HEK293T (cell line): ENCODE measurements around the gene ARHGAP32.

Source experiments
- CTCF ChIA-PET: fragments of 350-600 bp; formaldehyde crosslinking; extraction: SDS; loops from one replicate; lab custom pipeline; 2021; ENCODE audit warnings: antibody characterized with exemption, inconsistent platforms; lab: Yijun Ruan, JAX
- POLR2A ChIA-PET: fragments of 350-600 bp; formaldehyde crosslinking; extraction: SDS; loops from one replicate; lab custom pipeline; 2020; ENCODE audit warnings: antibody characterized with exemption, inconsistent platforms; lab: Yijun Ruan, JAX
- DNase-seq: peaks from one replicate; pipeline ENCODE4 v3.0.0; 2012; ENCODE audit warnings: mixed read lengths; ENCODE audit errors: extremely low spot score
- ARNT ChIP-seq: fragments of 450-650 bp; IDR thresholded peaks from 2 replicates; pipeline ENCODE4 v1.6.1; 2017; ENCODE audit warnings: mild to moderate bottlenecking
- BHLHE40 ChIP-seq: fragments of 450-650 bp; IDR thresholded peaks from 2 replicates; pipeline ENCODE4 v1.6.1; 2016; ENCODE audit warnings: mild to moderate bottlenecking, moderate library complexity, borderline replicate concordance
- CTBP1 ChIP-seq: fragments of 450-650 bp; IDR thresholded peaks from 2 replicates; pipeline ENCODE4 v1.6.1; 2016; ENCODE audit warnings: borderline replicate concordance
- ELF4 ChIP-seq: fragments of 450-650 bp; IDR thresholded peaks from 2 replicates; pipeline ENCODE4 v1.6.1; 2017; ENCODE audit warnings: antibody characterized with exemption
- FOXA1 ChIP-seq: fragments of 450-650 bp; IDR thresholded peaks from 2 replicates; pipeline ENCODE4 v1.6.1; 2016; ENCODE audit warnings: mild to moderate bottlenecking
- FOXK2 ChIP-seq: fragments of 450-650 bp; IDR thresholded peaks from 2 replicates; pipeline ENCODE4 v1.6.1; 2016; ENCODE audit warnings: mild to moderate bottlenecking
- FOXM1 ChIP-seq: fragments of 450-650 bp; IDR thresholded peaks from 2 replicates; pipeline ENCODE4 v1.6.1; 2017; ENCODE audit warnings: mild to moderate bottlenecking, borderline replicate concordance
- HDGF ChIP-seq: fragments of 450-650 bp; IDR thresholded peaks from 2 replicates; pipeline ENCODE4 v1.6.1; 2017; ENCODE audit warnings: antibody characterized with exemption, borderline replicate concordance
- L3MBTL2 ChIP-seq: fragments of 450-650 bp; conservative IDR thresholded peaks from 2 replicates; pipeline ENCODE4 v1.6.1; 2016; ENCODE audit warnings: mild to moderate bottlenecking
- LEF1 ChIP-seq: fragments of 450-650 bp; IDR thresholded peaks from 2 replicates; pipeline ENCODE4 v1.6.1; 2017; ENCODE audit warnings: mild to moderate bottlenecking, borderline replicate concordance
- NFRKB ChIP-seq: fragments of 450-650 bp; IDR thresholded peaks from 2 replicates; pipeline ENCODE4 v1.6.1; 2016; ENCODE audit warnings: mild to moderate bottlenecking, moderate library complexity
- PKNOX1 ChIP-seq: fragments of 450-650 bp; IDR thresholded peaks from 2 replicates; pipeline ENCODE4 v1.6.1; 2016
- SP1 ChIP-seq: fragments of 450-650 bp; IDR thresholded peaks from 2 replicates; pipeline ENCODE4 v1.6.1; 2017
- SUZ12 ChIP-seq: fragments of 450-650 bp; IDR thresholded peaks from 2 replicates; pipeline ENCODE4 v1.6.1; 2016; ENCODE audit warnings: mild to moderate bottlenecking
- TARDBP ChIP-seq: fragments of 450-650 bp; IDR thresholded peaks from 2 replicates; pipeline ENCODE4 v1.6.1; 2016
- ZNF384 ChIP-seq: fragments of 450-650 bp; IDR thresholded peaks from 2 replicates; pipeline ENCODE4 v1.6.1; 2016

The ARHGAP32 gene

GRCh38 chr11:128942817-128943427, 249.2 kb downstream of the ARHGAP32 start, which contains the start of gene TP53AIP1:
Gene TP53AIP1 (minus strand): TSS chr11:128942871. CDS start chr11:128937818, 5,053 bp downstream.
- ChIA-PET CTCF (interaction anchor here (0.5 to 2.6 kb wide), 3 partner anchors 14 to 61 kb away, joined by 3 to 10 read pairs (median 4); no protein-coding TSS in a partner anchor), POLR2A (no interaction called here)
- TF ChIP-seq PKNOX1, result no peak
- TF ChIP-seq ARNT, result no peak
- no peak for TF ChIP-seq HDGF
- TF ChIP-seq FOXK2, result no peak
- TF ChIP-seq SUZ12, result no peak
- no peak for TF ChIP-seq ZNF384
- TF ChIP-seq SP1, result no peak
- no peak for TF ChIP-seq L3MBTL2
- no peak for TF ChIP-seq TARDBP
- TF ChIP-seq LEF1, result no peak
- TF ChIP-seq BHLHE40, result no peak
- TF ChIP-seq CTBP1, result no peak
- TF ChIP-seq FOXM1, result no peak
- no peak for TF ChIP-seq NFRKB
- TF ChIP-seq ELF4, result no peak
- TF ChIP-seq FOXA1, result no peak
- no peak for DNase-seq

GRCh38 chr11:128942272-128942612, 249.9 kb downstream of the ARHGAP32 start:
- no peak for DNase-seq
- TF ChIP-seq LEF1 (no peak), FOXA1 (no peak), ARNT (no peak), ELF4 (no peak), PKNOX1 (no peak), FOXK2 (no peak), ZNF384 (no peak), BHLHE40 (no peak), SP1 (no peak)
- ChIA-PET CTCF (interaction anchor here (1.1 to 1.2 kb wide), 2 partner anchors 14 to 56 kb away, joined by 3 read pairs; no protein-coding TSS in a partner anchor), POLR2A (no interaction called here)

GRCh38 chr11:128941573-128942271, 250.4 kb downstream of the ARHGAP32 start:
- no peak for TF ChIP-seq PKNOX1
- TF ChIP-seq TARDBP, result no peak
- TF ChIP-seq SUZ12, result no peak
- TF ChIP-seq FOXK2, result no peak
- no peak for TF ChIP-seq CTBP1
- no peak for TF ChIP-seq HDGF
- TF ChIP-seq ELF4, result no peak
- no peak for TF ChIP-seq SP1
- no peak for TF ChIP-seq ARNT
- CTCF ChIA-PET, result interaction anchor here (0.6 to 1.2 kb wide), 3 partner anchors 15 to 222 kb away, joined by 3 read pairs; no protein-coding TSS in a partner anchor
- POLR2A ChIA-PET, result no interaction called here
- DNase-seq, result no peak

DNA sequence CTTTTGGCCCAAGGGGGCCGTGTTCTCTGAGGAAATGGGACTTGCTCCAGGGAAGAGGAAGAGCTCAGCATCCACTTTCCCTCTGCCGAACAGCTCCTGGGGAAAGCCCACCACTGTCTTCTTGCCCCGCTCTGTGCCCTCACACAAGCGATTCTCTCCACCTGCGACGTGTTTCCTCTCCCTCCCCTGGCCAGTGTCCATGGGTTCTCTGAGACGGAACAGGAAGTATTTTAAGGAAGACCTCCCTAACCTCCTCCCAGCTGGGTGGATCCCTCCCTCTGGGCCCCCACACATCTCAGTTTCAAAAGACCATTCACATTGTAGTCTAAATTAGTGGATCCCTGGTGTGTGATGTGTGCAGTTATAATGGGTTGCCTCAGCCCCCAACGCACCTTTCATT, 251.0 kb downstream of the ARHGAP32 start:
- POLR2A ChIA-PET, result no interaction called here
- CTCF ChIA-PET, result interaction anchor here (0.6 to 1.2 kb wide), 2 partner anchors 55 to 222 kb away, joined by 3 read pairs; no protein-coding TSS in a partner anchor
- TF ChIP-seq FOXM1 (no peak), SUZ12 (no peak), LEF1 (no peak), BHLHE40 (no peak), CTBP1 (no peak), PKNOX1 (no peak), ELF4 (no peak), NFRKB (no peak), HDGF (no peak), ARNT (no peak), L3MBTL2 (no peak), ZNF384 (no peak), FOXK2 (no peak), FOXA1 (no peak), TARDBP (no peak)
- DNase-seq, result no peak

GRCh38 chr11:128940603-128941002, 251.5 kb downstream of the ARHGAP32 start:
- POLR2A ChIA-PET, result no interaction called here
- CTCF ChIA-PET, result no interaction called here
- no peak for DNase-seq
- TF ChIP-seq SP1, result no peak
- no peak for TF ChIP-seq L3MBTL2
